ENCODE results near the gene KANTR. TPM values are rescaled to one million over a fixed set of nuclear protein-coding genes. Genes with fewer than 3 reads are reported as not detected.
A peak's percentile ranks its signal among the peaks of the same experiment; 100 is the strongest.
"Not testable (repeated sequence)": the region's sequence is repeated elsewhere in the genome, so short reads cannot be mapped to it uniquely, and the experiment has no call there.

KANTR gene
- total RNA-seq, 4 donors from 2014 or later: 15.5 to 41.5 (median 21.8) TPM

DNA sequence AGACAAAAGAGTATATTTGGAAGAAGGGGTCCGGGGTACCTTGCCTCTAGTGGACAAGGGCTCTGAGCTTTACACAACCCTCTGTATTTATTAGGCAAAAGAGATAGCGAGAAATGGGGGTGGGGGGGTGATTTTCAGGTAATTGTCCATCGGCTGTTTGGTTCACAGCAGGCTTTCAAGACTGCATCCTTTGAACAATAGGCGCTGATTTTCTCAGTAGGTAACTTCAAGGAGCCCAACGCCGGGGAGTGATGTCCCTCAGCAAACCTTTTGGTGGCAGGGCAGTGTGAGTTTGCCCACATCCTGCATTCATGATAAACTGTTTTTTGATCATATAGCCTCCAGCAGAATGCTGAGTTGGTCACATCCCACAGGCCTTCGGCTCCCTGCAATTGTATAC lies 69.5 kb downstream of the KANTR start:
- intact Hi-C loops (cut with DNase I): no loop called here
- DNase-seq: no peak
- Histone ChIP-seq H3K36me3 (no peaks in the 10 kb centered on the region), H3K9me3 (no peaks in the 10 kb centered on the region), H3K4me3 (replicated peaks in 1 of 3) (no peak overlapping the region), H3K4me1 (no peaks in the 10 kb centered on the region), H3K27ac (no peak overlapping the region), H3K27me3 (no peaks in the 10 kb centered on the region)
- TF ChIP-seq, protein P1, sequence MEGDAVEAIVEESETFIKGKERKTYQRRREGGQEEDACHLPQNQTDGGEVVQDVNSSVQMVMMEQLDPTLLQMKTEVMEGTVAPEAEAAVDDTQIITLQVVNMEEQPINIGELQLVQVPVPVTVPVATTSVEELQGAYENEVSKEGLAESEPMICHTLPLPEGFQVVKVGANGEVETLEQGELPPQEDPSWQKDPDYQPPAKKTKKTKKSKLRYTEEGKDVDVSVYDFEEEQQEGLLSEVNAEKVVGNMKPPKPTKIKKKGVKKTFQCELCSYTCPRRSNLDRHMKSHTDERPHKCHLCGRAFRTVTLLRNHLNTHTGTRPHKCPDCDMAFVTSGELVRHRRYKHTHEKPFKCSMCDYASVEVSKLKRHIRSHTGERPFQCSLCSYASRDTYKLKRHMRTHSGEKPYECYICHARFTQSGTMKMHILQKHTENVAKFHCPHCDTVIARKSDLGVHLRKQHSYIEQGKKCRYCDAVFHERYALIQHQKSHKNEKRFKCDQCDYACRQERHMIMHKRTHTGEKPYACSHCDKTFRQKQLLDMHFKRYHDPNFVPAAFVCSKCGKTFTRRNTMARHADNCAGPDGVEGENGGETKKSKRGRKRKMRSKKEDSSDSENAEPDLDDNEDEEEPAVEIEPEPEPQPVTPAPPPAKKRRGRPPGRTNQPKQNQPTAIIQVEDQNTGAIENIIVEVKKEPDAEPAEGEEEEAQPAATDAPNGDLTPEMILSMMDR (IDR thresholded peaks at IDR 0.05): no peak
- TF ChIP-seq POLR2A (IDR thresholded peaks at IDR 0.05): no peak
- WGBS, 2 donors: 86 to 94% methylated on average over 7 of the region's 7 CpGs

DNA sequence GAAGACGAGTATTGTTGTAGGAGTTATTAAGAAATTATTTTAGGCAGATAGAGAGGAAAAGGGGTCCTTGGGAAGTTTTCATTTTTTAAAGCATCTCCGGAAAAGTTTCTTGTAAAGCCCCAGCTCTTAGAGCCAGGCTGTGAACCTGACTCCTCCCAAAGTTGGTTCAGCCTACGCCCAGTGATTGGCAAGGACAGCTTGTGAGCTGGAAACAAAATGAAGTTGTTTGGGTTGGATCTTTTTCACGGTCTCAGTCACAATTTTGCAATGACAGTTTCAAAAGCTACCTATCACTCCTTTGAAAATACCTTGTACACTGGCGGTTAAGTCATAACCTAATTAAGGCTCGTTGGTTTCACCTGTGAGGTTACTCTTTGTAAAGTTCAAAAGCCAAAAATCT lies 70.6 kb downstream of the KANTR start:
- DNase-seq: peak in 1 of 2 donors; percentile 1
- intact Hi-C loops (cut with DNase I); H3K4me3 ChIP-seq (replicated peaks in 1 of 3); H3K9me3 ChIP-seq; H3K4me1 ChIP-seq; H3K36me3 ChIP-seq; H3K27ac ChIP-seq; H3K27me3 ChIP-seq: not testable (repeated sequence)
- 68 to 92% methylated on average over 5 to 6 of the region's 6 CpGs for WGBS, 2 donors

DNA sequence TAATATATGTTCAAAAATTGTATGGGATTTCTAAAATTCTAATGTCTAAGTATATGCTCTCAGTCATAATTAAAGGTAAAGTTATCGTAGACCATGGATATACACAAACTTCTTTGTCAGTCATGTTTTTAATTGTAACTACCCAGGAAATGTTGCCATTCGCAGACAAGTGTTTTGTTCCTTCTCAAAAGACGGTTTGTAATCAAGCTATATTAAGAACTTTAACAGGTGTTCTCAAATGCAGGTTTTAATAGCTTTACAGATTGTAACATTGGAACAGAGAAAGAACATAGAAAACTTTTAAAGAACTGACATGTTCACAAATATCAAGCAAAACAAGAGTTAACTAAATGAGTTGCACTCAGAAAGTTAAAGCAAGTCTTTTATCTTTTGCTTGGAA lies 72.2 kb downstream of the KANTR start:
- TF ChIP-seq, protein P1 (IDR thresholded peaks at IDR 0.05): no peak
- no peak for TF ChIP-seq POLR2A (IDR thresholded peaks at IDR 0.05)
- Histone ChIP-seq H3K27me3 (no peaks in the 10 kb centered on the region), H3K4me3 (replicated peaks in 1 of 3) (no peak overlapping the region), H3K36me3 (no peaks in the 10 kb centered on the region), H3K4me1 (no peaks in the 10 kb centered on the region), H3K27ac (no peak overlapping the region), H3K9me3 (no peaks in the 10 kb centered on the region)
- 98 to 100% methylated on average over 3 of the region's 3 CpGs for WGBS, 2 donors
- DNase-seq: no peak
- intact Hi-C loops (cut with DNase I): no loop called here

DNA sequence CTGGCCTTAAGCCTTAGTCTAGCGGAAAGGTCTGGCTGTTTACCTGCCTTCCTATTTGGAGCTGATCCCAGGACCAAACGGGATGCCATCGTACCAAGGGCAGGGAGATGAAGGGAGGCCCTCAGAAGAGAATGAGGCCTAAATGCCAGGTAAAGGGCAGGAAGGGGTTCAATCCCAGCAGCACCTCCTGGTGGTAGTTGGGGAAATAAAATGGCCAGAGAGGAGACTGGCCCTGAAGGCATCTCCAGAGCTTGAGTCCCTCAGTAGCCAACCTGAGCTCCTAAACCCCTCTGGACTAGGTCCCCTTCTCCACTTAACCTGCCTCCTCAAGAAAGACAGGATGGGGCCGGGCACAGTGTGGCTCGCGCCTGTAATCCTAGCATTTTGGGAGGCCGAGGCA lies 77.4 kb downstream of the KANTR start:
- DNase-seq: no peak
- H3K27me3 ChIP-seq: no peaks in the 10 kb centered on the region
- no peaks in the 10 kb centered on the region for H3K9me3 ChIP-seq
- H3K4me3 ChIP-seq (replicated peaks in 1 of 3): no peak overlapping the region
- H3K4me1 ChIP-seq: no peaks in the 10 kb centered on the region
- WGBS, 2 donors: 91 to 100% methylated on average over 6 to 7 of the region's 7 CpGs
- TF ChIP-seq, protein P1 (IDR thresholded peaks at IDR 0.05): no peak
- TF ChIP-seq POLR2A (IDR thresholded peaks at IDR 0.05): no peak
- H3K36me3 ChIP-seq: peaks cover 0 to 4% of the 10 kb centered on the region in 2 donors
- intact Hi-C loops (cut with DNase I): no loop called here
- H3K27ac ChIP-seq: no peak overlapping the region

Small RNAs within 50 kb of the gene (small RNA-seq; reads per million reads assigned to genes)
- gene AL139396.1 (not detected), gene AL591212.2 (not detected)

Other genes with a start within 250 kb of the KANTR start
- not detected for gene XAGE3, start 226.1 kb upstream of the KANTR start, total RNA-seq
- gene FAM156B, start 196.8 kb upstream of the KANTR start, total RNA-seq: 10 to 100 TPM; 15.3 to 31.4 (median 21.4) TPM
- 10 to 100 TPM in 3 of 4 donors, 1 to 10 TPM in 1; 7.7 to 19.9 (median 11.5) TPM for gene FAM156A, start 135.6 kb upstream of the KANTR start, total RNA-seq
- gene GPR173, start 45.4 kb upstream of the KANTR start, total RNA-seq: 1 to 10 TPM in 2 of 4 donors, under 1 TPM in 2; 0.78 to 1.3 (median 1.1) TPM
- 10 to 100 TPM; 30.9 to 83.1 (median 49.1) TPM for gene TSPYL2, start 11.8 kb upstream of the KANTR start, total RNA-seq
- 100 to 1,000 TPM in 3 of 4 donors, 10 to 100 TPM in 1; 99.7 to 178 (median 114) TPM for gene KDM5C, start 131.1 kb downstream of the KANTR start, total RNA-seq
- gene IQSEC2, start 187.4 kb downstream of the KANTR start, total RNA-seq: 10 to 100 TPM; 14.1 to 23.7 (median 17.2) TPM